Measurements from ENCODE around the gene TTYH3. TPM values are rescaled to one million over a fixed set of nuclear protein-coding genes. Genes with fewer than 3 reads are reported as not detected.

Gene TTYH3
- total RNA-seq, 2 donors from 2014 or later = 145 to 152 TPM

DNA sequence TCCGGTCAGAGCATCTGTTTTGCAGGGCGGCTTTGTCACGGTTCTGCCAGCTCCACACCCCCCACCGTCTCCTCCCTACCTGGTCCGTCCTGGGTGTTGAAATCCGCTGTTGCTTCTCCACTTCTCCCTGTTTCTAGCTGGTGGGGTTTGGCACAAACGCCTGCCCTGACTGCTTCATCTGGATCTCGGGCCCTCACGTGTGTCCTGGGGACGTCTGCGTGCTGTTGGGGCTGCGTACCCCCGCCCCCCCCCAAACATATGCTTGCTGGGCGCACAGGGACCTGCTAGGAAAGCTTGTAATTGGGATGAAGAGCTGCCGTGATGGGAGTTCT, 67.5 kb downstream of the TTYH3 start:
- Histone ChIP-seq H3K4me3 (ENCODE audit: low read length) (no peak overlapping the region), H3K36me3 (ENCODE audit: control insufficient read depth, insufficient read depth, low read length) (no peaks in the 10 kb centered on the region), H3K9me3 (ENCODE audit: control insufficient read depth, low read length) (no peaks in the 10 kb centered on the region), H3K9ac (ENCODE audit: extremely low read depth, low read length, poor library complexity, severe bottlenecking) (no peak overlapping the region), H3K27ac (ENCODE audit: low read depth, low read length) (no peak overlapping the region), H3K27me3 (ENCODE audit: control insufficient read depth, insufficient read depth, low read length, poor library complexity, severe bottlenecking) (no peaks in the 10 kb centered on the region), H3K4me1 (ENCODE audit: control insufficient read depth, insufficient read depth, low read length) (no peaks in the 10 kb centered on the region)
- Mint-ChIP-seq H3K4me3 (no peak overlapping the region), H3K27me3 (ENCODE audit: insufficient read depth) (no peaks in the 10 kb centered on the region), H3K4me1 (no peaks in the 10 kb centered on the region), H3K9me3 (no peaks in the 10 kb centered on the region), H3K27ac (no peak overlapping the region), H3K36me3 (ENCODE audit: low read depth) (no peaks in the 10 kb centered on the region)
- DNase-seq = no peak
- WGBS, 2 experiments (ENCODE audit: insufficient coverage in 1 of 2, insufficient read length in 1 of 2) = 87 to 95% methylated on average over 6 to 15 of the region's 15 CpGs
- TF ChIP-seq, protein P1, sequence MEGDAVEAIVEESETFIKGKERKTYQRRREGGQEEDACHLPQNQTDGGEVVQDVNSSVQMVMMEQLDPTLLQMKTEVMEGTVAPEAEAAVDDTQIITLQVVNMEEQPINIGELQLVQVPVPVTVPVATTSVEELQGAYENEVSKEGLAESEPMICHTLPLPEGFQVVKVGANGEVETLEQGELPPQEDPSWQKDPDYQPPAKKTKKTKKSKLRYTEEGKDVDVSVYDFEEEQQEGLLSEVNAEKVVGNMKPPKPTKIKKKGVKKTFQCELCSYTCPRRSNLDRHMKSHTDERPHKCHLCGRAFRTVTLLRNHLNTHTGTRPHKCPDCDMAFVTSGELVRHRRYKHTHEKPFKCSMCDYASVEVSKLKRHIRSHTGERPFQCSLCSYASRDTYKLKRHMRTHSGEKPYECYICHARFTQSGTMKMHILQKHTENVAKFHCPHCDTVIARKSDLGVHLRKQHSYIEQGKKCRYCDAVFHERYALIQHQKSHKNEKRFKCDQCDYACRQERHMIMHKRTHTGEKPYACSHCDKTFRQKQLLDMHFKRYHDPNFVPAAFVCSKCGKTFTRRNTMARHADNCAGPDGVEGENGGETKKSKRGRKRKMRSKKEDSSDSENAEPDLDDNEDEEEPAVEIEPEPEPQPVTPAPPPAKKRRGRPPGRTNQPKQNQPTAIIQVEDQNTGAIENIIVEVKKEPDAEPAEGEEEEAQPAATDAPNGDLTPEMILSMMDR (conservative IDR thresholded peaks at IDR 0.05) = no peak

DNA sequence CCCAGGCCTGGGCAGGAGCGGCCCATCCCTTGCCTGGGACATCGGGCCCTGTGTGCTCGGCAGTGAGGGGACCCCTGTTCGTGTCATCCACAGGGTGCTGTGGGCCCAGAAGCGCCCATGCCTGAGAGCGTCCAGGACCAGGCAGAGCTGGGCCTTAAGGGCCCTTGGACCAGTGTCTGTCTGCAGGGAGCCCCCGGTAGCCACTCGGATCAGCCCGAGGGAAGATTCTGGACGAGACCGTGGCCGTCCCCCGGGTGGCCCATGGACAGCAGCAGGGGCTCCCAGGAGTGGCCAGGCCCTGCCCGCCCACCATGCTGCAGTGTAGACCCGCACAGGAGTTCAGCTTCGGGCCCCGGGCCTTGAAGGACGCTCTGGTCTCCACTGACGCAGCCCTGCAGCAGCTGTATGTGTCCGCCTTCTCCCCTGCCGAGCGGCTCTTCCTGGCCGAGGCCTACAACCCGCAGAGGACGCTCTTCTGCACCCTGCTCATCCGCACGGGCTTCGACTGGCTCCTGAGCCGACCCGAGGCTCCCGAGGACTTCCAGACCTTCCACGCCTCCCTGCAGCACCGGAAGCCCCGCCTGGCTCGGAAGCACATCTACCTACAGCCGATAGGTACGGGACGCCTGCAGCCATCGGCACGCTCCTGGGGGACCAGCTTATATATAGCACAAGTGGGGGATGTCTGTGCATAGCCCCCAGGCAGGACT, 68.5 kb downstream of the TTYH3 start:
- no peaks in the 10 kb centered on the region for H3K36me3 ChIP-seq (ENCODE audit: control insufficient read depth, insufficient read depth, low read length)
- H3K4me1 Mint-ChIP-seq = no peaks in the 10 kb centered on the region
- no peaks in the 10 kb centered on the region for H3K4me1 ChIP-seq (ENCODE audit: control insufficient read depth, insufficient read depth, low read length)
- H3K27me3 ChIP-seq (ENCODE audit: control insufficient read depth, insufficient read depth, low read length, poor library complexity, severe bottlenecking) = no peaks in the 10 kb centered on the region
- no peaks in the 10 kb centered on the region for H3K27me3 Mint-ChIP-seq (ENCODE audit: insufficient read depth)
- no peak overlapping the region for H3K27ac ChIP-seq (ENCODE audit: low read depth, low read length)
- H3K4me3 ChIP-seq (ENCODE audit: low read length) = no peak overlapping the region
- no peak overlapping the region for H3K27ac Mint-ChIP-seq
- H3K4me3 Mint-ChIP-seq = no peak overlapping the region
- 93 to 94% methylated on average over 32 to 40 of the region's 40 CpGs for WGBS, 2 experiments (ENCODE audit: insufficient coverage in 1 of 2, insufficient read length in 1 of 2)
- DNase-seq = no peak
- no peaks in the 10 kb centered on the region for H3K9me3 ChIP-seq (ENCODE audit: control insufficient read depth, low read length)
- no peaks in the 10 kb centered on the region for H3K9me3 Mint-ChIP-seq
- no peaks in the 10 kb centered on the region for H3K36me3 Mint-ChIP-seq (ENCODE audit: low read depth)
- no peak overlapping the region for H3K9ac ChIP-seq (ENCODE audit: extremely low read depth, low read length, poor library complexity, severe bottlenecking)
- TF ChIP-seq, protein P1 (conservative IDR thresholded peaks at IDR 0.05) = no peak

DNA sequence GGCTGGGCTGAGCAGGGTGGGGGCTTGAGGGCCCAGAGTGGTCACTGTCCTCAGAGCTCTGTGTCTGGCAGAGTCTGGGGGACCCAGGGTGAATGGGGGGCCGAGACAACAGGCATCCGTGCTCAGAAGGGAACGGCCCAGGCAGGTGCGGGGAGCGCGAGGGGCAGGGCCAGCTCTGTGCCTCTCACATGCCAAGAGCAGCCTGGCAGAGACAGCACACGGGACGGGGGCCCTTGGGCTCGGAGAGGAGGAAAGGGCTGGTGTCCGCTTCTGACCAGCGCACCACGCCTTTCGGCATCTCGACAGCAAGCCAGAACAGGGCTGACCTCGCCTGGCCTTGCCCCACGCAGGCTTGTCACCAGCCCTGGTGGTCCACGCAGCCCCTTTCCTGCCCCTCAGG, 69.6 kb downstream of the TTYH3 start:
- Histone ChIP-seq H3K36me3 (ENCODE audit: control insufficient read depth, insufficient read depth, low read length) (no peaks in the 10 kb centered on the region), H3K4me3 (ENCODE audit: low read length) (no peak overlapping the region), H3K9me3 (ENCODE audit: control insufficient read depth, low read length) (no peaks in the 10 kb centered on the region), H3K9ac (ENCODE audit: extremely low read depth, low read length, poor library complexity, severe bottlenecking) (no peak overlapping the region), H3K27me3 (ENCODE audit: control insufficient read depth, insufficient read depth, low read length, poor library complexity, severe bottlenecking) (no peaks in the 10 kb centered on the region), H3K4me1 (ENCODE audit: control insufficient read depth, insufficient read depth, low read length) (no peaks in the 10 kb centered on the region), H3K27ac (ENCODE audit: low read depth, low read length) (no peak overlapping the region)
- whole genome bisulfite sequencing, 2 experiments (ENCODE audit: insufficient coverage in 1 of 2, insufficient read length in 1 of 2) = 93 to 98% methylated on average over 15 to 17 of the region's 17 CpGs
- no peak overlapping the region for H3K4me3 Mint-ChIP-seq
- H3K4me1 Mint-ChIP-seq = peaks cover 3% of the 10 kb centered on the region
- TF ChIP-seq, protein P1 (conservative IDR thresholded peaks at IDR 0.05) = no peak
- no peaks in the 10 kb centered on the region for H3K9me3 Mint-ChIP-seq
- H3K27ac Mint-ChIP-seq = no peak overlapping the region
- H3K27me3 Mint-ChIP-seq (ENCODE audit: insufficient read depth) = no peaks in the 10 kb centered on the region
- no peaks in the 10 kb centered on the region for H3K36me3 Mint-ChIP-seq (ENCODE audit: low read depth)
- no peak for DNase-seq

Data from endodermal cell (in vitro differentiated cells).